HG03558 (cell line): ENCODE data around the gene TTLL6.
"Not testable (repeated sequence)": the region's sequence is repeated elsewhere in the genome, so short reads cannot be mapped to it uniquely, and the experiment has no call there.

ENCODE experiments used
- ATAC-seq: cut with Tn5 transposase; IDR thresholded peaks from one replicate; pipeline ENCODE4 v1.9.1; 2021; ENCODE audit warnings: moderate number of reproducible peaks; ENCODE audit not compliant: unreplicated experiment; ENCODE audit errors: extremely low read depth

The TTLL6 gene

GRCh38 chr17:48726114-48726915 is 90.7 kb downstream of the TTLL6 start:
- ATAC-seq, result no peak

GRCh38 chr17:48725288-48726064 is 91.6 kb downstream of the TTLL6 start:
- ATAC-seq, result no peak

GRCh38 chr17:48725004-48725287 is 92.1 kb downstream of the TTLL6 start:
- ATAC-seq, result no peak

- ATAC-seq, result no peak
These were observed 92.6 kb downstream of the TTLL6 start for GRCh38 chr17:48724251-48725003.

GRCh38 chr17:48723423-48724250 is 93.4 kb downstream of the TTLL6 start:
- no peak for ATAC-seq

- ATAC-seq, result no peak
These were observed 94.1 kb downstream of the TTLL6 start, which contains the start of gene PRAC2 for GRCh38 chr17:48722915-48723422. Gene PRAC2, plus strand, starts transcription at chr17:48723185. Its CDS starts 1,226 bp downstream, at chr17:48724411.

GRCh38 chr17:48722201-48722907 is 94.7 kb downstream of the TTLL6 start, which contains the start of gene PRAC1:
Gene PRAC1, minus strand, starts transcription at chr17:48722518. Its CDS starts 126 bp downstream, at chr17:48722392.
- ATAC-seq, result no peak

- ATAC-seq, result no peak
These were observed 96.0 kb downstream of the TTLL6 start for GRCh38 chr17:48721009-48721402.

GRCh38 chr17:48720266-48721008 is 96.6 kb downstream of the TTLL6 start:
- ATAC-seq, result no peak

- no peak for ATAC-seq
These were observed 97.3 kb downstream of the TTLL6 start for GRCh38 chr17:48719642-48720265.

- no peak for ATAC-seq
These were observed 98.0 kb downstream of the TTLL6 start for GRCh38 chr17:48718761-48719641.

- no peak for ATAC-seq
These were observed 98.7 kb downstream of the TTLL6 start for GRCh38 chr17:48718227-48718760.

GRCh38 chr17:48717367-48718226 is 99.4 kb downstream of the TTLL6 start:
- ATAC-seq, result no peak

GRCh38 chr17:48716549-48716948 is 100.5 kb downstream of the TTLL6 start:
- ATAC-seq, result not testable (repeated sequence)

- ATAC-seq, result no peak
These were observed 101.3 kb downstream of the TTLL6 start for GRCh38 chr17:48715496-48716399.
